GM18520 (cell line): ENCODE data around the gene KLF6.

Experiments
- ATAC-seq: cut with Tn5 transposase; IDR thresholded peaks from one replicate; pipeline ENCODE4 v1.9.1; 2021; ENCODE audit not compliant: unreplicated experiment

The KLF6 gene

DNA sequence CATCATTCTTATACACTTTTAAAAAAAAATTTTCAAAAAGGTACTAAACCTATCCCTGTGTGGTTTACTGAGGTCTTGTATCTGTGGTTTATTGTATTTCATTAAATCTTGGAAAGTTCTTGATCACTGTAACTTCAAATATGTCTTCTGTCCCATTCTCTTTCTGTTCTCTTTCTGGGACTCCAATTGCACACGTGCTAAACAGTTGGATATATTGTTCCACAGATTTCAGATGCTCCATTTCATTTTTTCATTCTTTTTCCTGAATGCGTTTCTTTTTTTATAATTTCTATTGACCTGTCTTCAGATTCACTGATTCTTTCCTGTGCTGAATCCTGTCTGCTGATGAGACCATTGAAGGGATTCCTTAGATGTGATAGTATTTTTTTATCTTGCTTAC is 4.6 kb upstream of the KLF6 start:
- ATAC-seq: no peak

DNA sequence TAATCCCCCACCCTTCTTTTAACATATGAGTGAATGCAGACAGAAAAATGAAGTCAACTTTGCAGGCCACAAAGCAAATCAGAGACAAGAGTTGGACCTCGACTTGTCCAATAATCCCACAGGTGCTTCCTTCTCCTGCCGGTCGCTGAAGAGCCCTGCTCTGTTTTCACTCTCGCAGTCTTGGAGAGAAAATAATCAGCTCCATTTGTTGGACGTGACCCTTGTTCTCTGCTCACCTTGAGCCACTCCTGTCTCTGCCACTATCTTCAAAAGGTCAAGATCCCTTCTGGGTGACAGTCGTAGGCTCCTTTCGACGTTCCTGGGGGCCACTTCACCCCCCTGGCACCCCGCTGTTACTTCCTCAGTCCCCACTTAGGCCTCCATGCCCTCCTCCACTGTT is 2.8 kb upstream of the KLF6 start:
- ATAC-seq: no peak

GRCh38 chr10:3787016-3787400 is 2.0 kb upstream of the KLF6 start:
- ATAC-seq: no peak

GRCh38 chr10:3786295-3787015 is 1.4 kb upstream of the KLF6 start:
- no peak for ATAC-seq

GRCh38 chr10:3785851-3786271 is 852 bp upstream of the KLF6 start:
- no peak for ATAC-seq

- peak; percentile 74 for ATAC-seq
Measured at GRCh38 chr10:3785251-3785850, 342 bp upstream of the KLF6 start.

DNA sequence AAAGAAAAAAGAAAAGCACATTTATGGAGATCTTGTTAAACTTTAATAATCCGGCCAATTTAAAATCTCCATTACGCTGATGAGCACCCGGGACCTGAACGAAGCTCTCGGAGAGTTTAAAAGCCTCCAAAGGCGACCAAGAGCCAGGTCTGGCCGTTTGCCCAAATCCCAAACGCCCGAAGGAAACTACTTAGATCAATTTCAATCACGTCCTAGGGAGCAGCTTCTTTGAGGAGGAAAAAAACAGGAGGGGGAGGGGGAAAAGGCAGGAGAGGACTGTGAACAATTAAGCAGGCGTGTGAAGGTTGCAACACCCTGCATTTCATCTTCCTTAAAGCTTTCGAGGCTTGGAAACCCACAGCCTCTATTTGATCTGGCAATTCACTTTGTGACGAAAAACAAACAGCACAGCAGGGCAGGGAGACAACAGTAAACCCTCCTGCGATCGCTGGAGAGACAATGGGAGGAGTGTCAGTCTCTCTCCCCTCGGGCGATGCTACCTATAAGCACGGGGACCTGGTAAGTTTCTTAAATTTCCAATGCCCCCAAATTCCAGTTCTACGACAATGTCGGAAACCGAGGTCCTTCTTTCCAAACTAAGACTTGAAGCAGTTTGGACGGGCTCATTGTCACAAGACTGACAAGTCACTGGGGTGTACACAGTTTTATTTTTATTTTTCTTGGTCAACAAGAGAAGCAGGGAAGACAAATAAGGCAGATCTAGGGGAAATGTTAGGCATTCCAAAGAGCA is 1.2 kb downstream of the KLF6 start:
- no peak for ATAC-seq

GRCh38 chr10:3783316-3783681 is 1.7 kb downstream of the KLF6 start:
- ATAC-seq: no peak

- no peak for ATAC-seq
Measured at GRCh38 chr10:3782451-3783315, 2.3 kb downstream of the KLF6 start.

GRCh38 chr10:3782146-3782450 is 2.9 kb downstream of the KLF6 start:
- no peak for ATAC-seq

DNA sequence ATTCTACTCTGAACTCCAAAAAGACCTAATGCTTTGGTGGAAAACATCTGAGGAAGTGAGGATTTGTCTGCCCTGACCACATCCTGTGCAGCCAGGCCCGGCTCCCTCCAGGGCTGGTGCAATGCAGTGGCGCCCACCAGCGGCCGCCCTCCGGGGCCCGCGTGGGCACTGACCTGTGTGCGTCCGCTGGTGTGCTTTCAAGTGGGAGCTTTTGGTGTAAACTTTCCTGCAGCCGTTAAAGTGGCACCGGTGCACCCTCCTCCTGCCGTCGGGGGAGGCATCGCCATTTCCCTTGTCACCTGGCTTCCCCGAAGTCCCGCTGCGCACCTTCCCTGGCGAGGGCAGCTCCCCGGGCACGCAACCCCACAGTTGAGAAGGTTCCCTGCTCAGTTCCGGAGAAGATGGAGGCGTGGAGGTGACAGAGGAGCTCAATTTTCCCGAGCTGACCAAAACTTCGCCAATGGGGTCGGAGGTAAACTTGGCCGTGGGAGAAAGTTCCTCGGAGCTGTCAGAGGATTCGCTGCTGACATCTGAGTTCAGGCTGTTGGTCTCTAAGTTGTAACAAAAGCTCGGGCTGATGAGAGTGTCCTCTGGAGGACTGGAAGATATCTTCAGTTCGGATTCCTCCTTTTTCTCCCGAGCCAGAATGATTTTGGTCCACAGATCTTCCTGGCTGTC is 3.4 kb downstream of the KLF6 start:
- no peak for ATAC-seq

DNA sequence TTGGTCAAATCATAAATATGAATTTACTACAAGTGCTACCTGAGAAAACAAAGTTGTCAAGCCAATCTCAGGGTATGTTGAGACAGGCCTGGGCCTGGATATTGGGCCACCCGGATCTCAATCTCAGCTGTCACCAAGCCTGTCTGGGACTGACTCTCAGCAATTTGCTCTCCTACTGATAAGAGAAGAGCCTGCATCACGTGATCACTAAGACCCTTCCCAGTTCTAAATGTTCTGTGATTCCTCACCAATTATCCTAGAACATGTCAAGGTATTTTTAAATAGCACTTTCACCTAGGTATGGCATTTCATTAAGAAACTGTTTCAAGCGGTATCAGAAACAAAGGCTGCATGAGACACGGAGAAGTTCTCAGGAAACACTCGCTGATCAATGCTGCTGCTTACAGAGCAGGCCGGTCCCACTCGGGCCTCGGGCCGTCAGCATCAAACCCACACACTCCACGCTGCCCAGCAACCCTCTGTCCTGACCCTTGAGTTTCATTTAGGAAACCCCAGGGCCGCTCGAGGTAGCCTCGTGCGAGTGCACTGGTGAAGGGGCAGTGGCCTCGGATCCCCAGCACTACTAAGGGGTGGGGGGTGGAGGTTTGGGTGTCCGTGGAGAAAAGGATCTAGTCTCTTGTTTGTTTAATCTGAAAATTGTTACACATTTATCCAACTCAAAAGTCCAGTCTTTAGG is 4.1 kb downstream of the KLF6 start:
- ATAC-seq: no peak

DNA sequence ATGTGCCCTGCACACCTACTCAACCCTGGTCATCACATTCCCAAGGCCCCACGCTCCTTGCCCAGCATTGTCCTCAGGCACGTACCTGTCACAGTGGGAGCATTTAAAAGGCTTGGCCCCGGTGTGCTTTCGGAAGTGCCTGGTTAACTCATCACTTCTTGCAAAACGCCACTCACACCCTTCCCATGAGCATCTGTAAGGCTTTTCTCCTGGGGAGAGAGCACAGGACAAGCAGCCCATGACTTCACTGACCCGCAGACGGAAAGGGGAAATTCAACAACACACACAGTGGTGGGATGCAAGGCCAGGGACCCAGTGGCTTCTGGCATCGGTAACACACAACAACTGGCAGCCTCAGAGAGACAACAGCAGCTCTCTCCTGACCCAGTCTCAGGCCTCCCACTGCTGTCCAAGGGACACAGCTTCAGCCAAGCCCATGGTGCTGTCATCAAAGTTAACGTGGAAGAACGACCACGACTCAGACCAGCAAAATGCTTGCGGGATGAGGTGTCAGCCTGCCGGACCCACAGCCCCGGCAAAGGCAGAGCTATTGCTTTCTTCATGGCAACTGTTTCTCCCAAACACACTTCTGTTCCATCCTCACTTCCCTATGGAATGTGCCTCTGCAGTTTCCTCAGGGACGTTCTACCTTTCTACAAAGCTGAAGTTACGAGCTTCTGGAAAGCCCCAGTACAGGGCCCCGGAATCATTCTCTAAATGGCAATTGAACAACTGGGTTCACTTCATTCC is 4.8 kb downstream of the KLF6 start:
- no peak for ATAC-seq

DNA sequence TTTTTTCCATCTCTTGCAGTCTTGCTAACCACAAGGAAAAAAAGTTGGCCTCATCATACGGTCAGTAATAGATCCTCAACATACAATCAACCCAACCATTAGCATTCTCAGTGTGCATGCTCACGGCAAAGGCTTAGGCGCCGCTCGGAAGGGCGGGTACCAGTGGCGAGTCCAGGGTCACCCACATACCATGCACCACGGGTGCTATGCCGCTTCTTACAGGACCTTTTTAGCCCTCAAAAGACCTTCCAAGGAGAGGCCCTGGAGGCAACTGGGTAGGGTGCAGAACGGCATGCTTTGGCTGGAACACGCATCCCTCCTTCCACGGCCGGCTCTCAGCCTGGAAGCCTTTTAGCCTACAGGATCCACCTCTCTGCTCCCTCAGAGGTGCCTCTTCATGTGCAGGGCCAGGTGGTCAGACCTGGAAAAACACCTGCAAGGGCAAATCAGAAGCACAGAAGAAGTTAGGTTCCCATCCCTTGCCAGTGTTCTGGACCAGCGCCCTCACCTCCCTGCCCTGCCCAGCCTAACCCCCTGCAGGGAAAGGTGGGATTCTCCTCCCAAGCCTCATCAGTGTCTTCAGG is 5.8 kb downstream of the KLF6 start:
- no peak for ATAC-seq

DNA sequence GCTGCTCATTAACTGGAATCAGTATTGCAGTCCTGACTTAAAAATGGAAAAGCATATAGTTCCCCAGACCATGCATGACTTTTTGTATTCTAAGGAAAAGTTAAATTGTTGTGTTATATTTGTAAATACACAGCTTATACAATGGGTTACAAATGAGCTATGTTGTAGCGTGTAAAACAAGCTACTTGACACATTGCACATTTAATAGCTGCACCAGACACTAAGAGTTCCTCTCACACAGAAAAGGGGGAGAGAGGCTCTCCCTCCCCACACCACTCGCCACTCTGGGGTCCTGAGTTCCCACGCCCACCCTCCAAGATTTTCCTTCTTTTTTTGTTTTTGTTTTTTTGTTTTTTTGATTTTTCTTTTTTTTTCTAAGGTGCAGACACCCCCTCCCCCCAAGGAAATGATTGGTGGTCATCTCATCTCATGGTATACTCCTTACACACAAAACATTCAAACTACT is 6.3 kb downstream of the KLF6 start:
- ATAC-seq: no peak

DNA sequence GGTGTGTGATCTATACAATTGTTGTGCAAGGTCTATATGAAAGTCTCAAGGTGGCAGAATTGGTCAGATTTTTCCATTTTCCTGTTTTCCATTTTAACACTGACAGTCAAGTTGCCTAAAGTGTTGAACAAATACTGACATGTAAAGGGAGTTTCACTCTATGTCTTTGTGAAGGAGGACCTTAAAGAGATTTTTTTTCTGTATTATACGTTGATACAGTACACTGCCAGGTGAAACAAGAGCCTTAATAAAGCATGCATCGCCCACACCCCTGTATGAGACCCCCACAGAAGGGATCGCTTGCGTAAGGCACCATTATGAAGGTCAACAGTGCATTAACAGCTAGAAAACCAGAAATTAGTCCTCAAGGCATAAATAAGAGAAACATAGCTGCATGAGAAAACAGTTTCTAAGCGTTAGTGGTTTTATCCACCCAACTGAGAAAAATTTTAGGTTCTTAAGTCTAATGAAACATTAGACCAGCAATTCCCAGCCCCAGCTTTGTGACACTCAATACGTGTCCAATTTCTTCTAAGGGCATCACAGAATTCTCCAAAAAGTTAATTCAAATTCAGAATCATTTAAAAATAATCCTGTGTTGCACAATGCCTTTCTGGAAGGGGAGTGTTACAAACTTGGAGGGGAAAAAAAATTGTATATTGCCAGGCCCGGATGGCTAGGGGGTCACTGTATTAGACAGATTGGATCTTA is 6.9 kb downstream of the KLF6 start:
- no peak for ATAC-seq

DNA sequence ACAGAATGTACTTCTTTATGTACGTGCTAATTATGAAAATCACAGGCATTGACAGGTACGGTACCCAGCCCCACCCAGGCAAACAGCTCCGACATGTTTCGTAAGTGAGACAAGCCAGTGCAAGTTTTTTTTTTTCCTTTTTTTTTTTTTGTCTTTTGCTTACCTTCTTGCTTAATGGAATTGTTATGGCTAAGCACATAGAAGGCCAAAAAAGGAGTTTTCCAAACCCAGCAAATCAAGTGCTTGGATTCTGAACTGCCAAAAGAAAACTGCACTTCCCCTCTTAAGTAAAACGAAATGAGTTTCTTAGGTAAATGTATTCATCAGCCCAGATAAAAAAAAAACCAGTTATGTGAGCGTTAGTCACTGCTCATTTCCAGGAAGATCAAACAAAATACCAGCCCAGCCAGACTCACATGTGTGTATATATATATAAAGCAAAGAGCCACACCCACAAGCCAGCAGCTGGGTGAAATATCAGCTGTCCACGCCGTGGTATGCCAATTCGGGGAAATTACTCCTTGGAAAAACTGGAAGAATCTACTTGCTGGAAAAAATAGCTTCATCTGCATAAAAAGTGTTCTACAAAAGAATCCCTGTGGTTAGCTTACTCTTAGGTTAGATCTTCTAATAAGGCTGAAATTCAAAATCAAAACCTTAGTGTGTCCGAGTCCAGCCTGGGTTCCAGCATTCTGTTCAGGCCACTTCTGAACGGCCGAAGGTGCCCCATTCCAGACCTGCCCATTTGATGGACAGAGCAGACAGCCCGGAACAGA is 8.0 kb downstream of the KLF6 start:
- no peak for ATAC-seq
